ENCODE results near the gene HDLBP.

DNA sequence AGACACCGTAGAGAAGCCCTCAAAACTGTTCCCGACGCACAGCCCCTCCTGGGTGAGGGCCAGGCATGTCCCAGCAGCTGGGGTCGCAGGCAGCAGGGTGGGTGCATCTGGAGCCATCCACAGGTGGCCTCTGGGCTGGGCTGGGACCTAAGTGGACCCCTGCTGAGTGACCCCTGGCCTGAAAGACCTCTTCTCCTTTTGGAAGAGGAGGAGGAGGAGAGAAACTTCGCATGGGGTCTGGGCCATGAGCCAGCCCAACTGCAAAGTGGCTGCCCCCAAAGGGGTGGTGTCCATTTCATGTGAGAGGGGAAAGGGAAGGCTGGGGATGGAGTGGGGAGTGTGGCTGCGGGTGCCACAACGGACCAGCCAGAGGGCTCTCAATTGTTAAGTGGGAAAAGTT lies 101.9 kb downstream of the HDLBP start:
- TF ChIP-seq, protein P1, sequence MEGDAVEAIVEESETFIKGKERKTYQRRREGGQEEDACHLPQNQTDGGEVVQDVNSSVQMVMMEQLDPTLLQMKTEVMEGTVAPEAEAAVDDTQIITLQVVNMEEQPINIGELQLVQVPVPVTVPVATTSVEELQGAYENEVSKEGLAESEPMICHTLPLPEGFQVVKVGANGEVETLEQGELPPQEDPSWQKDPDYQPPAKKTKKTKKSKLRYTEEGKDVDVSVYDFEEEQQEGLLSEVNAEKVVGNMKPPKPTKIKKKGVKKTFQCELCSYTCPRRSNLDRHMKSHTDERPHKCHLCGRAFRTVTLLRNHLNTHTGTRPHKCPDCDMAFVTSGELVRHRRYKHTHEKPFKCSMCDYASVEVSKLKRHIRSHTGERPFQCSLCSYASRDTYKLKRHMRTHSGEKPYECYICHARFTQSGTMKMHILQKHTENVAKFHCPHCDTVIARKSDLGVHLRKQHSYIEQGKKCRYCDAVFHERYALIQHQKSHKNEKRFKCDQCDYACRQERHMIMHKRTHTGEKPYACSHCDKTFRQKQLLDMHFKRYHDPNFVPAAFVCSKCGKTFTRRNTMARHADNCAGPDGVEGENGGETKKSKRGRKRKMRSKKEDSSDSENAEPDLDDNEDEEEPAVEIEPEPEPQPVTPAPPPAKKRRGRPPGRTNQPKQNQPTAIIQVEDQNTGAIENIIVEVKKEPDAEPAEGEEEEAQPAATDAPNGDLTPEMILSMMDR (IDR thresholded peaks at IDR 0.05 in 4 of 5, conservative IDR thresholded peaks at IDR 0.05 in 1 of 5) = no peak
- TF ChIP-seq POLR2A (IDR thresholded peaks at IDR 0.05) = no peak

Measured in gastrocnemius medialis (tissue), 4 donors.